NCI-H1436 treated with DMSO at 0.1 percent for 48 hours (cell line): ENCODE data around the gene NCOA3.
"Not testable (repeated sequence)": the region's sequence is repeated elsewhere in the genome, so short reads cannot be mapped to it uniquely, and the experiment has no call there.

ENCODE experiments used
- DNase-seq: peaks from one replicate; lab custom pipeline; 2025; lab: John Stamatoyannopoulos, UW

NCOA3 gene

GRCh38 chr20:47500554-47500953 is 1.1 kb upstream of the NCOA3 start:
- DNase-seq, result no peak

- no peak for DNase-seq
Measured at GRCh38 chr20:47501116-47501481, 588 bp upstream of the NCOA3 start.

- no peak for DNase-seq
Measured at GRCh38 chr20:47502271-47503239, 868 bp downstream of the NCOA3 start.

- DNase-seq, result no peak
Measured at GRCh38 chr20:47503685-47504084, 2.0 kb downstream of the NCOA3 start.

GRCh38 chr20:47506335-47506734 is 4.6 kb downstream of the NCOA3 start:
- DNase-seq, result no peak

GRCh38 chr20:47506850-47507249 is 5.2 kb downstream of the NCOA3 start:
- DNase-seq, result no peak

- not testable (repeated sequence) for DNase-seq
Measured at GRCh38 chr20:47507275-47507981, 5.7 kb downstream of the NCOA3 start.

- no peak for DNase-seq
Measured at GRCh38 chr20:47508278-47508677, 6.6 kb downstream of the NCOA3 start.

GRCh38 chr20:47509104-47509661 is 7.5 kb downstream of the NCOA3 start:
- no peak for DNase-seq

- DNase-seq, result no peak
Measured at GRCh38 chr20:47509685-47510084, 8.0 kb downstream of the NCOA3 start.

GRCh38 chr20:47515843-47516242 is 14.2 kb downstream of the NCOA3 start:
- DNase-seq, result no peak

GRCh38 chr20:47521059-47521808 is 19.5 kb downstream of the NCOA3 start:
- no peak for DNase-seq

- DNase-seq, result no peak
Measured at GRCh38 chr20:47524015-47524784, 22.5 kb downstream of the NCOA3 start.

GRCh38 chr20:47527004-47527800 is 25.5 kb downstream of the NCOA3 start:
- DNase-seq, result no peak

GRCh38 chr20:47529840-47530239 is 28.2 kb downstream of the NCOA3 start:
- DNase-seq, result no peak

- no peak for DNase-seq
Measured at GRCh38 chr20:47531458-47531857, 29.8 kb downstream of the NCOA3 start.

GRCh38 chr20:47532002-47532401 is 30.3 kb downstream of the NCOA3 start:
- no peak for DNase-seq

- no peak for DNase-seq
Measured at GRCh38 chr20:47533518-47534062, 31.9 kb downstream of the NCOA3 start.

GRCh38 chr20:47534405-47534804 is 32.7 kb downstream of the NCOA3 start:
- no peak for DNase-seq

GRCh38 chr20:47535088-47535487 is 33.4 kb downstream of the NCOA3 start:
- DNase-seq, result no peak
